H1 (cell line): ENCODE results near the gene PFKP. TPM values are rescaled to one million over a fixed set of nuclear protein-coding genes. Genes with fewer than 3 reads are reported as not detected.
A peak's percentile ranks its signal among the peaks of the same experiment; 100 is the strongest.

ENCODE experiments used
- ATF2 ChIP-seq: IDR thresholded peaks from 2 replicates; pipeline ENCODE4 v1.6.1; 2012; ENCODE audit warnings: low read length, inconsistent platforms
- CBX8 ChIP-seq: fragments of 300-800, 300-1000 bp; sonication (generic); IDR thresholded peaks from 2 replicates; pipeline ENCODE4 v1.7.1; 2016; ENCODE audit warnings: low read depth, low read length, borderline replicate concordance
- CEBPB ChIP-seq: IDR thresholded peaks from 2 replicates; pipeline ENCODE4 v1.6.1; 2012; ENCODE audit warnings: low read depth, low read length
- E2F6 ChIP-seq: IDR thresholded peaks from 2 replicates; pipeline ENCODE4 v1.6.1; 2012; ENCODE audit warnings: inconsistent platforms
- EZH2 ChIP-seq: fragments of 200-600 bp; sonication (generic); IDR thresholded peaks from 2 replicates; pipeline ENCODE4 v1.7.1; 2012; ENCODE audit warnings: low read depth, mild to moderate bottlenecking, moderate library complexity, low read length, inconsistent platforms; ENCODE audit not compliant: severe bottlenecking
- HDAC2 ChIP-seq, 2 experiments: fragments of 300-600 bp in 1 of 2; sonication (generic) in 1 of 2; IDR thresholded peaks; 2 replicates each; pipeline ENCODE4 v1.6.1; 2011 to 2012; ENCODE audit warnings: low read depth in 2 of 2, low read length in 2 of 2, mild to moderate bottlenecking in 2 of 2, moderate library complexity in 2 of 2, borderline replicate concordance in 1 of 2, inconsistent platforms in 1 of 2
- HDAC6 ChIP-seq: IDR thresholded peaks from one replicate; pipeline ENCODE4 v1.7.1; 2012; ENCODE audit warnings: low read depth, mild to moderate bottlenecking, inconsistent platforms, low read length, moderate library complexity
- JUN ChIP-seq: IDR thresholded peaks from 2 replicates; pipeline ENCODE4 v1.6.1; 2011; ENCODE audit warnings: low read depth, mild to moderate bottlenecking, improper control_type of control experiment, low read length
- MAFK ChIP-seq: IDR thresholded peaks from 2 replicates; pipeline ENCODE4 v1.6.1; 2012; ENCODE audit warnings: low read depth, mild to moderate bottlenecking, improper control_type of control experiment, low read length
- NANOG ChIP-seq: IDR thresholded peaks from 2 replicates; pipeline ENCODE4 v1.6.1; 2011; ENCODE audit warnings: low read length, low read depth, mild to moderate bottlenecking, inconsistent platforms; ENCODE audit not compliant: insufficient read depth, poor library complexity, severe bottlenecking
- POLR2A ChIP-seq, 2 experiments: IDR thresholded peaks; 1 replicate in 1 of 2; 2 replicates in 1 of 2; pipeline ENCODE4 v1.6.1; 2011; ENCODE audit warnings: low read depth in 2 of 2, low read length in 2 of 2, mild to moderate bottlenecking in 2 of 2; ENCODE audit errors: control extremely low read depth in 1 of 2
- POU5F1 ChIP-seq: IDR thresholded peaks from 2 replicates; pipeline ENCODE4 v1.6.1; 2011; ENCODE audit warnings: low read depth, mild to moderate bottlenecking, low read length, moderate library complexity
- RFX5 ChIP-seq: IDR thresholded peaks from 2 replicates; pipeline ENCODE4 v1.6.1; 2011; ENCODE audit warnings: low read depth, low read length, improper control_type of control experiment, borderline replicate concordance
- RNF2 ChIP-seq: fragments of 200-900, 300-1000 bp; sonication (generic); IDR thresholded peaks from 2 replicates; pipeline ENCODE4 v1.7.1; 2016; ENCODE audit warnings: borderline replicate concordance, low read depth, mild to moderate bottlenecking, antibody characterized with exemption, low read length; ENCODE audit not compliant: poor library complexity, severe bottlenecking; ENCODE audit errors: missing control alignments
- RXRA ChIP-seq: IDR thresholded peaks from 2 replicates; pipeline ENCODE4 v1.6.1; 2011; ENCODE audit warnings: low read depth, mild to moderate bottlenecking, low read length, moderate library complexity; ENCODE audit not compliant: insufficient read depth
- SIRT6 ChIP-seq: IDR thresholded peaks from one replicate; pipeline ENCODE4 v1.7.1; 2012; ENCODE audit warnings: low read length, inconsistent platforms
- TAF7 ChIP-seq: optimal IDR thresholded peaks from 2 replicates; pipeline ENCODE3; 2011; ENCODE audit warnings: low read depth, mild to moderate bottlenecking, inconsistent platforms, low read length, moderate library complexity, borderline replicate concordance
- TBP ChIP-seq: IDR thresholded peaks from 2 replicates; pipeline ENCODE4 v1.6.1; 2011; ENCODE audit warnings: low read depth, low read length, improper control_type of control experiment
- ZNF274 ChIP-seq: IDR thresholded peaks from 2 replicates; pipeline ENCODE4 v1.7.0; 2012; ENCODE audit warnings: low read length, borderline replicate concordance; ENCODE audit errors: extremely low read depth
- polyA plus RNA-seq, 7 experiments: library from polyadenylated mRNA; depleted of rRNA in 3 of 7; stranded (reverse) in 5 of 7; unstranded in 2 of 7; fragments of >200 nt in 5 of 7; fragments of 200-250 nt in 2 of 7; gene quantifications; 1 replicate in 5 of 7; 2 replicates in 1 of 7; 4 replicates in 1 of 7; pipeline versions ENCODE4 v1.2.1 to v1.2.3, GENCODE V29; 2011 to 2013; ENCODE audit warnings: missing spikeins in 2 of 7, mixed read lengths in 2 of 7
- total RNA-seq: library from RNA; stranded (reverse); fragmentation: NEBNext Ultra II Directional; extraction: Animal tissue kit (Norgen Biotek cat#: 25700); gene quantifications from 2 replicates; pipeline ENCODE4 v1.2.1, GENCODE V29; 2021

Gene PFKP
- total and polyA plus RNA-seq, 2 of the 8 experiments (the other 6 are each of a cell fraction or from before 2014, with no cell fraction given): 51.2 to 128 TPM

- TF ChIP-seq CBX8 (no peak), NANOG (no peak), POU5F1 (no peak), RFX5 (no peak), RXRA (no peak), HDAC6 (no peak), HDAC2 (IDR thresholded peaks at IDR 0.05; ENCODE audit: borderline replicate concordance in 1 of 2, low read depth in 2 of 2, low read length in 2 of 2) (no peak; a peak in 1 of 4 replicates), EZH2 (no peak), JUN (no peak), E2F6 (peak; percentile 63; the same call in 1 of the 2 replicates), TAF7 (no peak), ZNF274 (no peak), MAFK (no peak), CEBPB (no peak), RNF2 (no peak), ATF2 (no peak), SIRT6 (no peak), TBP (peak; percentile 94), POLR2A (IDR thresholded peaks at IDR 0.05; ENCODE audit: control extremely low read depth in 1 of 2, low read depth in 2 of 2, low read length in 2 of 2) (peak; percentile 96 to 98)
These were observed 105.3 kb downstream of the PFKP start, which contains the start of gene PITRM1 (continued) for GRCh38 chr10:3172446-3173170.
